Spleen (tissue), 7 donors: Measurements from ENCODE around the gene ITGA7.

Source experiments
- POLR2A ChIP-seq, 3 donors: fragments of 450-650 bp; IDR thresholded peaks; one replicate each; pipeline ENCODE4 v1.5.1; 2017; ENCODE audit warnings: antibody characterized with exemption in 3 of 3, mild to moderate bottlenecking in 1 of 3
- POLR2AphosphoS5 ChIP-seq, 3 donors: sonication (generic); formaldehyde crosslinking; IDR thresholded peaks; one replicate each; pipeline ENCODE4 v1.5.1; 2017; ENCODE audit warnings: antibody characterized with exemption in 3 of 3
- TF ChIP-seq, protein P1 (sequence below), 11 experiments: fragments of 200-600 bp in 7 of 11; fragments of 450-650 bp in 4 of 11; sonication (generic) in 4 of 11; IDR thresholded peaks in 8 of 11; conservative IDR thresholded peaks in 3 of 11; 1 replicate in 7 of 11; 2 replicates in 4 of 11; pipeline versions ENCODE4 v1.4.0 to v1.8.0; 2016 to 2021; ENCODE audit warnings: antibody characterized with exemption in 11 of 11, inconsistent platforms in 4 of 11, mild to moderate bottlenecking in 1 of 11
- donor health status: DM: no; HTN: no; CAD: no; lungs with moderate emphysema.
- donor health status: DM: no; HTN: no; CAD: no.
- donor health status: DM: no; HTN: no; CAD: no.

- TF ChIP-seq, protein P1, sequence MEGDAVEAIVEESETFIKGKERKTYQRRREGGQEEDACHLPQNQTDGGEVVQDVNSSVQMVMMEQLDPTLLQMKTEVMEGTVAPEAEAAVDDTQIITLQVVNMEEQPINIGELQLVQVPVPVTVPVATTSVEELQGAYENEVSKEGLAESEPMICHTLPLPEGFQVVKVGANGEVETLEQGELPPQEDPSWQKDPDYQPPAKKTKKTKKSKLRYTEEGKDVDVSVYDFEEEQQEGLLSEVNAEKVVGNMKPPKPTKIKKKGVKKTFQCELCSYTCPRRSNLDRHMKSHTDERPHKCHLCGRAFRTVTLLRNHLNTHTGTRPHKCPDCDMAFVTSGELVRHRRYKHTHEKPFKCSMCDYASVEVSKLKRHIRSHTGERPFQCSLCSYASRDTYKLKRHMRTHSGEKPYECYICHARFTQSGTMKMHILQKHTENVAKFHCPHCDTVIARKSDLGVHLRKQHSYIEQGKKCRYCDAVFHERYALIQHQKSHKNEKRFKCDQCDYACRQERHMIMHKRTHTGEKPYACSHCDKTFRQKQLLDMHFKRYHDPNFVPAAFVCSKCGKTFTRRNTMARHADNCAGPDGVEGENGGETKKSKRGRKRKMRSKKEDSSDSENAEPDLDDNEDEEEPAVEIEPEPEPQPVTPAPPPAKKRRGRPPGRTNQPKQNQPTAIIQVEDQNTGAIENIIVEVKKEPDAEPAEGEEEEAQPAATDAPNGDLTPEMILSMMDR (IDR thresholded peaks at IDR 0.05 in 8 of 11, conservative IDR thresholded peaks at IDR 0.05 in 3 of 11): no peak
- TF ChIP-seq POLR2A (IDR thresholded peaks at IDR 0.05) (no peak), POLR2AphosphoS5 (IDR thresholded peaks at IDR 0.05) (no peak)
Measured at GRCh38 chr12:55694651-55695050, 13.1 kb downstream of the ITGA7 start.
